PC-3 (cell line): ENCODE data around the gene ZC3H14.

Source experiments
- EZH2 ChIP-seq: fragments of 300-600 bp; sonication (generic); IDR thresholded peaks from one replicate; pipeline ENCODE4 v1.6.1; 2017; ENCODE audit warnings: antibody characterized with exemption, mild to moderate bottlenecking, low read length; ENCODE audit not compliant: unreplicated experiment
- EZH2phosphoT487 ChIP-seq: fragments of 300-600 bp; sonication (generic); IDR thresholded peaks from 2 replicates; pipeline ENCODE4 v1.6.1; 2018; ENCODE audit warnings: mild to moderate bottlenecking, antibody characterized with exemption, low read length, borderline replicate concordance

DNA sequence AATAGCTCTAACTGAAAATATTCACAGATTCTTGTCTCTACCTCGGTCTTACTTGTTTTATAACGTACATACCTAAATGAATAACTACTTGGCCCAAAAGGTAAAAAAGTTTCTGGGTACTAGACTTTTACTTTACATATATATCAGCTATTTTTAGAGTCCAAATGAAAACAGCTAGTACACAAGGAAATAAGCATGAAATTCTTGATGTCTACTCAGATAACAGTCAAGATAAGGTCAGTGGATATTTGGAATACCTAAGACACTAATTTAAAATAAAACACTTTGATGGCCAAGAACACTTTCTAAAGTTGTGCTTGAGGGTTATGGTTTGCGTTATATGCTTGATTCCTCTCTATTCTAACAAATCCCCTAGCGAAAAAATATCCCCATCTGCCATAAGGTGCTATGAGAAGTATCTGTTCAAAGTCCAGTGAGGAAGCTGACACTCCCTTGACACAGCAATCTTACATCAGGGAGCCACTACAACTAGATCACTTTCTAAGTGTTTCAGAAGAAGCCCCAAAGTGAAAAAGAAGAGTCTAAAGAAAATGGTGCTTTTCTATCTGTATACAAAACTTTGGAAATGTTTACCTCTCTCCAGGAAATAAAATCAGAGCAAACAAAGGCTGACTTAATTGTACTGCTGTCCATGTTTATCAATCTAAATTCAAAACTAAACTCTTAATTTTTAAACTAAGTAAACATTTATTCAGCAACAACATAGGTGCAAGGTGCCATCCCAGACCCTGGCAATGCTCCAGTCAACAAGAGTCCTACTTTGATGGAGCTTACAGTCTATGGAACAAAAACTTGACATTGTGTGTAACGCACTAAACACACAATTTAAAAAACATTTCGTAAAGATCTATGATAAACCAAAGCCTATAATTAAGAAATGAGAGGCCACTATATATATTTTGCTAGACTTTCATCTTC, 19.7 kb upstream of the ZC3H14 start:
- no peak for TF ChIP-seq EZH2phosphoT487
- no peak for TF ChIP-seq EZH2
